Spleen (tissue), 11 donors: ENCODE results near the gene DCHS2. TPM values are rescaled to one million over a fixed set of nuclear protein-coding genes. Genes with fewer than 3 reads are reported as not detected.

Source experiments
- DNase-seq: peaks from one replicate; pipeline ENCODE4 v3.0.0-alpha.2; 2020
- H3K27ac ChIP-seq, 8 donors: fragments of 200-600 bp; sonication (generic) in 7 of 8; 1 replicate in 4 of 8; 2 replicates in 4 of 8; pipeline versions ENCODE4 v1.5.0 to v1.8.0; 2016 to 2021; ENCODE audit warnings: inconsistent platforms in 4 of 8, mild to moderate bottlenecking in 4 of 8, moderate library complexity in 1 of 8
- H3K27me3 ChIP-seq, 7 donors: fragments of 200-600 bp; sonication (generic) in 6 of 7; replicated peaks in 1 of 7; 1 replicate in 4 of 7; 2 replicates in 3 of 7; pipeline versions ENCODE4 v1.5.0 to v1.8.0; 2016 to 2021; ENCODE audit warnings: inconsistent platforms in 3 of 7, mild to moderate bottlenecking in 1 of 7
- H3K36me3 ChIP-seq, 6 donors: fragments of 200-600 bp; sonication (generic) in 5 of 6; 1 replicate in 4 of 6; 2 replicates in 2 of 6; pipeline versions ENCODE4 v1.5.0 to v1.8.0; 2016 to 2021; ENCODE audit warnings: inconsistent platforms in 2 of 6
- H3K4me1 ChIP-seq, 6 donors: fragments of 200-600 bp; sonication (generic) in 5 of 6; 1 replicate in 3 of 6; 2 replicates in 3 of 6; pipeline versions ENCODE4 v1.5.0 to v1.8.0; 2016 to 2021; ENCODE audit warnings: inconsistent platforms in 3 of 6
- H3K4me3 ChIP-seq, 8 donors: fragments of 200-600 bp; sonication (generic) in 7 of 8; 1 replicate in 4 of 8; 2 replicates in 4 of 8; pipeline versions ENCODE4 v1.5.0 to v1.8.0; 2016 to 2021; ENCODE audit warnings: inconsistent platforms in 4 of 8, mild to moderate bottlenecking in 4 of 8, moderate library complexity in 2 of 8
- H3K9me3 ChIP-seq, 8 donors: fragments of 200-600 bp; sonication (generic) in 7 of 8; 1 replicate in 4 of 8; 2 replicates in 4 of 8; pipeline versions ENCODE4 v1.5.0 to v1.8.0; 2016 to 2021; ENCODE audit warnings: inconsistent platforms in 4 of 8
- POLR2A ChIP-seq, 3 donors: fragments of 450-650 bp; IDR thresholded peaks; one replicate each; pipeline ENCODE4 v1.5.1; 2017; ENCODE audit warnings: antibody characterized with exemption in 3 of 3, mild to moderate bottlenecking in 1 of 3
- POLR2AphosphoS5 ChIP-seq, 3 donors: sonication (generic); formaldehyde crosslinking; IDR thresholded peaks; one replicate each; pipeline ENCODE4 v1.5.1; 2017; ENCODE audit warnings: antibody characterized with exemption in 3 of 3
- WGBS, 5 donors: extraction: QIAGEN DNeasy Blood & Tissue Kit in 3 of 5; methylation state at CpG; one replicate each; pipeline versions ENCODE4 v1.1.5 to v1.1.7; 2013 to 2018; 5-methylcytosine and 5-hydroxymethylcytosine counted together
- intact Hi-C: fragments of 100-400 bp; cut with DNase I; formaldehyde crosslinking; loops from one replicate; pipeline ENCODE4 v1.15.0; 2023; ENCODE audit warnings: low total_unique reads
- polyA plus RNA-seq, 3 donors: library from polyadenylated mRNA; stranded (reverse); fragments of 200-250 nt; gene quantifications; one replicate each; pipeline ENCODE4 v1.2.1, GENCODE V29; 2013
- total RNA-seq, 7 donors: library from RNA; depleted of rRNA in 3 of 7; stranded (reverse); fragments of >200 nt in 3 of 7; fragmentation: NEBNext Ultra II Directional in 4 of 7; extraction: Animal tissue kit (Norgen Biotek cat#: 25700) in 4 of 7; gene quantifications; one replicate each; pipeline versions ENCODE4 v1.1.0 to v1.2.1, GENCODE V29; 2016 to 2021
- TF ChIP-seq, protein P1 (sequence below), 11 experiments: fragments of 200-600 bp in 7 of 11; fragments of 450-650 bp in 4 of 11; sonication (generic) in 4 of 11; IDR thresholded peaks in 8 of 11; conservative IDR thresholded peaks in 3 of 11; 1 replicate in 7 of 11; 2 replicates in 4 of 11; pipeline versions ENCODE4 v1.4.0 to v1.8.0; 2016 to 2021; ENCODE audit warnings: antibody characterized with exemption in 11 of 11, inconsistent platforms in 4 of 11, mild to moderate bottlenecking in 1 of 11
- donor health status: healthy with polysubstance abuse.
- donor health status: DM: no; HTN: no; CAD: no; lungs with moderate emphysema.
- donor health status: DM: no; HTN: no; CAD: no.
- donor health status: Bipolar disorder and iron deficiency.
- donor health status: healthy.
- donor health status: DM: no; HTN: no; CAD: no.
- donor health status: DM: yes; HTN: yes; CAD: no.

The DCHS2 gene
- total and polyA plus RNA-seq, 10 donors: under 0.01 to 0.55 (median 0.05) TPM; not detected in 1

- intact Hi-C loops: loop anchor here (10.0 kb wide), 1 partner anchor 187 kb away; no protein-coding TSS in a partner anchor
- no peak overlapping the region for H3K4me3 ChIP-seq
- DNase-seq: no peak
- H3K27ac ChIP-seq: no peak overlapping the region
- TF ChIP-seq, protein P1, sequence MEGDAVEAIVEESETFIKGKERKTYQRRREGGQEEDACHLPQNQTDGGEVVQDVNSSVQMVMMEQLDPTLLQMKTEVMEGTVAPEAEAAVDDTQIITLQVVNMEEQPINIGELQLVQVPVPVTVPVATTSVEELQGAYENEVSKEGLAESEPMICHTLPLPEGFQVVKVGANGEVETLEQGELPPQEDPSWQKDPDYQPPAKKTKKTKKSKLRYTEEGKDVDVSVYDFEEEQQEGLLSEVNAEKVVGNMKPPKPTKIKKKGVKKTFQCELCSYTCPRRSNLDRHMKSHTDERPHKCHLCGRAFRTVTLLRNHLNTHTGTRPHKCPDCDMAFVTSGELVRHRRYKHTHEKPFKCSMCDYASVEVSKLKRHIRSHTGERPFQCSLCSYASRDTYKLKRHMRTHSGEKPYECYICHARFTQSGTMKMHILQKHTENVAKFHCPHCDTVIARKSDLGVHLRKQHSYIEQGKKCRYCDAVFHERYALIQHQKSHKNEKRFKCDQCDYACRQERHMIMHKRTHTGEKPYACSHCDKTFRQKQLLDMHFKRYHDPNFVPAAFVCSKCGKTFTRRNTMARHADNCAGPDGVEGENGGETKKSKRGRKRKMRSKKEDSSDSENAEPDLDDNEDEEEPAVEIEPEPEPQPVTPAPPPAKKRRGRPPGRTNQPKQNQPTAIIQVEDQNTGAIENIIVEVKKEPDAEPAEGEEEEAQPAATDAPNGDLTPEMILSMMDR (IDR thresholded peaks at IDR 0.05 in 8 of 11, conservative IDR thresholded peaks at IDR 0.05 in 3 of 11): no peak
- no peak for TF ChIP-seq POLR2A (IDR thresholded peaks at IDR 0.05)
- no peak for TF ChIP-seq POLR2AphosphoS5 (IDR thresholded peaks at IDR 0.05)
- 67 to 78% (median 73%) methylated on average over 1 of the region's 1 CpG for WGBS, 5 donors
- H3K9me3 ChIP-seq: peaks cover 0 to 6% (median 2%) of the 10 kb centered on the region in 8 donors
- peaks cover 0 to 34% (median 16%) of the 10 kb centered on the region in 7 donors for H3K27me3 ChIP-seq
- H3K36me3 ChIP-seq: no peaks in the 10 kb centered on the region
- peaks cover 2 to 8% (median 7%) of the 10 kb centered on the region in 6 donors for H3K4me1 ChIP-seq
These were observed 163.6 kb downstream of the DCHS2 start for GRCh38 chr4:154328030-154328429.

DNA sequence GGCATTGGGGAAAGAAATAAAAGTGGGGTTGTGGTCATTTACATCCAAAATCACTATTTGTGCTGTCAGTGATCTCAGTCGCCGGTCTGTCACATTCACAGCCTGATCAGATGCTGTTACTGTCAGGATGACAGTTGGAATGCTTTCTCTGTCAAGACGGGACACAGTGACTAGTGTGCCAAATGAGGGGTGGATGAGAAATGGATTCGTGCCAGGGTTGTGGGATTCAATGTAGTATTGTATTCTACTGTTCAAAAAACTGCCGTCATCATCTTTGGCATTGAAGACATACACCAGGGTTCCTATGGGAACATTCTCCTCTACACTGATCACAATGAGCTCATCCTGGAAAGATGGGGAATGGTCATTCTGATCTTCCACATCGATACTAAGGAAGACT lies 171.1 kb downstream of the DCHS2 start:
- no peak for DNase-seq
- Histone ChIP-seq H3K36me3 (no peaks in the 10 kb centered on the region), H3K27ac (no peak overlapping the region), H3K4me1 (no peaks in the 10 kb centered on the region), H3K9me3 (peaks cover 0 to 13% (median 7%) of the 10 kb centered on the region in 8 donors), H3K27me3 (peaks cover 0 to 5% (median 0%) of the 10 kb centered on the region in 7 donors), H3K4me3 (no peak overlapping the region)
- 69 to 82% (median 71%) methylated on average over 6 of the region's 6 CpGs for WGBS, 5 donors
- intact Hi-C loops: loop anchor here (10.0 kb wide), 1 partner anchor 194 kb away; no protein-coding TSS in a partner anchor
- TF ChIP-seq POLR2AphosphoS5 (IDR thresholded peaks at IDR 0.05) (no peak), POLR2A (IDR thresholded peaks at IDR 0.05) (no peak)
- TF ChIP-seq, protein P1 (IDR thresholded peaks at IDR 0.05 in 8 of 11, conservative IDR thresholded peaks at IDR 0.05 in 3 of 11): no peak

GRCh38 chr4:154319736-154320135 lies 171.9 kb downstream of the DCHS2 start:
- intact Hi-C loops: loop anchor here (10.0 kb wide), 1 partner anchor 195 kb away; no protein-coding TSS in a partner anchor
- Histone ChIP-seq H3K4me3 (no peak overlapping the region), H3K36me3 (no peaks in the 10 kb centered on the region), H3K9me3 (peaks cover 0 to 12% (median 7%) of the 10 kb centered on the region in 8 donors), H3K27me3 (peaks cover 0 to 5% (median 0%) of the 10 kb centered on the region in 7 donors), H3K27ac (no peak overlapping the region), H3K4me1 (no peaks in the 10 kb centered on the region)
- DNase-seq: no peak
- 79 to 98% (median 97%) methylated on average over 1 of the region's 1 CpG for WGBS, 5 donors
- TF ChIP-seq POLR2AphosphoS5 (IDR thresholded peaks at IDR 0.05) (no peak), POLR2A (IDR thresholded peaks at IDR 0.05) (no peak)
- TF ChIP-seq, protein P1 (IDR thresholded peaks at IDR 0.05 in 8 of 11, conservative IDR thresholded peaks at IDR 0.05 in 3 of 11): no peak

GRCh38 chr4:154317201-154317999 lies 174.2 kb downstream of the DCHS2 start:
- Histone ChIP-seq H3K9me3 (peaks cover 0 to 12% (median 7%) of the 10 kb centered on the region in 8 donors), H3K27ac (no peak overlapping the region), H3K4me3 (no peak overlapping the region), H3K27me3 (peaks cover 0 to 5% (median 0%) of the 10 kb centered on the region in 7 donors), H3K36me3 (no peaks in the 10 kb centered on the region), H3K4me1 (no peaks in the 10 kb centered on the region)
- no peak for DNase-seq
- TF ChIP-seq, protein P1 (IDR thresholded peaks at IDR 0.05 in 8 of 11, conservative IDR thresholded peaks at IDR 0.05 in 3 of 11): no peak
- no peak for TF ChIP-seq POLR2A (IDR thresholded peaks at IDR 0.05)
- no peak for TF ChIP-seq POLR2AphosphoS5 (IDR thresholded peaks at IDR 0.05)
- intact Hi-C loops: no loop called here
- 77 to 85% (median 80%) methylated on average over 2 of the region's 2 CpGs for WGBS, 5 donors
